ENCODE results near the gene MT1B.
A peak's percentile ranks its signal among the peaks of the same experiment; 100 is the strongest.
"Not testable (repeated sequence)": the region's sequence is repeated elsewhere in the genome, so short reads cannot be mapped to it uniquely, and the experiment has no call there.

MT1B gene

DNA sequence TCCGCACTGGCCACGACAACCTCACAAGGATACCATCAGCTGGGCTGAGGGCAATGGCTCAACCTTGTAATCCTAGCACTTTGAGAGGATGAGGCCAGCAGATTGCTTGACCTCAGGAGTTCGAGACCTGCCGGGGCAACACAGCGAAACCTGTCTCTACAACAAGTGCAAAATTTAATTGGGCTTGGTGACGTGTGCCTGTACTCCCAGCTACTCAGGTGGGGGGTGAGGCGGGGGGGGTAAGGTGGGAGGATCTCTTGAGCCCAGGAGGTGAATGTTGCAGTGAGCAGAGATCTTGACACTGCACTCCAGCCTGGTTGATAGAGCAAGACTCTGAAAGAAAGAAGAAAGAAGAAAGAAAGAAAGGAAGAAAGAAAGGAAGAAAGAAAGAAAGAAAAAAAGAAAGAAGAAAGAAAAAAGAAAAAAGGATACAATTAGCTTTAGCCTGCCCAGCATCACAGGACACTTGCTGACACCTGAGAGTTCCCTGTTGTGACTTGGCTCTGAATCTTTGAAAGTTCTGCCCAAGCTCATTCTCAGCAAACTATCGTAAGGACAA lies 31.3 kb upstream of the MT1B start:
- DNase-seq (ENCODE audit: low read depth) = no peak

DNA sequence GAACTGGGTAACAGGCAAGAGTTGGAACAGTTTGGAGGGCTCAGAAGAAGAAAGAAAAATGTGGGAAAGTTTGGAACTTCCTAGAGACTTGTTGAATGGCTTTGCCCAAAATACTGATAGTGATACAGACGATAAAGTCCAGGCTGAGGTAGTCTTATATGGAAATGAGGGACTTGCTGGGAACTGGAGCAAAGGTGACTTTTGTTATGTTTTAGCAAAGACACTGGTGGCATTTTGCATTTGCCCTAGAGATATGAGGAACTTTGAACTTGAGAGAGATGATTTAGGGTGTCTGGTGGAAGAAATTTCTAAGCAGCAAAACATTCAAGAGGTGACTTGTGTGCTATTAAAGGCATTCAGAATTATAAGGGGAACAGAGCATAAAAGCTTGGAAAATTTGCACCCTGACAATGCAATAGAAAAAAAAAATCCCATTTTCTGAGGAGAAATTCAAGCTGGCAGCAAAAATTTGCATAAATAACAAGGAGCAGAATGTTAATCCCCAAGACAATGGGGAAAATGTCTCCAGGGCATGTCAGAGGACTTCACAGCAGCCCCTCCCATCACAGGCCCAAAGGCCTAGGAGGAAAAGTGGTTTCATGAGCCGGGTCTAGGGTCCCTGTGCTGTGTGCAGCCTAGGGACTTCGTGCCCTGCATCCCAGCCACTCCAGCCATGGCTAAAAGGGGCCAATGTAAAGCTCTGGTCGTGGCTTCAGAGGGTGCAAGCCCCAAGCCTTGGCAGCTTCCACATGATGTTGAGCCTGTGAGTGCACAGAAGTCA lies 29.8 kb upstream of the MT1B start:
- DNase-seq (ENCODE audit: low read depth) = not testable (repeated sequence)

GRCh38 chr16:56623184-56623583 lies 28.5 kb upstream of the MT1B start:
- DNase-seq (ENCODE audit: low read depth) = not testable (repeated sequence)

- no peak for DNase-seq (ENCODE audit: low read depth)
These were observed 28.0 kb upstream of the MT1B start for GRCh38 chr16:56623637-56624036.

DNA sequence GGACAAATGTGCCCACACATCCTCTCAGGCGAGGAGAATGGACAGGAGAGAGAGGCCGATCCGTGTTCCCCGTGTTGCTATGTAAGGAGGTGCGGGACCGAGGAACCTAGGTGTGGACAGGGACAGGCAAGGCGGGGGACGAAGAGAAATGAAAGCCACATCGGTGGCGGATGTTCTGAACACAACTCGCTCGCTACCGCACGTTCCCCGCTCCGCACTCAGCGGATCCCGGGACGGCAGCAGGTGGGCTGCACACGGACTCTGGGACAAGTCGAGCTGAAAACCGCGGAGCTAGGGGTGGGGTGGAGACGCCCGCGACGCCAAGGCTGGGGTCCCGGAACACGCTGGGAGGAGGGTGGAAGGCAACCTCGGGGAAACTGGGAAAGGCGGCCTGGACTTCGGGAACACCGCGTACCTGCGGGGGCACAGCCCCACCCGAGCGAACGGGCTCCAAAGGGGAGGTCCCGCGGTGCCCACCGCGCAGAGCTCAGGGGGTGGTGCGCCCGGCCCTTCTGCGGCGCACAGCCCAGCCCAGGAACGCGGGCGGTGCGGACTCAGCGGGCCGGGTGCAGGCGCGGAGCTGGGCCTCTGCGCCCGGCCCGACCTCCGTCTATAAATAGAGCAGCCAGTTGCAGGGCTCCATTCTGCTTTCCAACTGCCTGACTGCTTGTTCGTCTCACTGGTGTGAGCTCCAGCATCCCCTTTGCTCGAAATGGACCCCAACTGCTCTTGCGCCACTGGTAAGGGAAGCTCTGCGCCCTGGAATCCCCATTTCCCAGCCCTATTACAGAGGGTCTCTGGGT lies 26.3 kb upstream of the MT1B start, which contains the start of gene MT1E:
MT1E (plus strand) TSS at position 642 of the 803 bp plus-strand sequence; CDS start at position 713, 71 bp downstream.
- DNase-seq (ENCODE audit: low read depth) = peak; percentile 87

GRCh38 chr16:56625943-56626654 lies 25.6 kb upstream of the MT1B start:
- peak; percentile 90 for DNase-seq (ENCODE audit: low read depth)

- no peak for DNase-seq (ENCODE audit: low read depth)
These were observed 25.0 kb upstream of the MT1B start for GRCh38 chr16:56626685-56627084.

DNA sequence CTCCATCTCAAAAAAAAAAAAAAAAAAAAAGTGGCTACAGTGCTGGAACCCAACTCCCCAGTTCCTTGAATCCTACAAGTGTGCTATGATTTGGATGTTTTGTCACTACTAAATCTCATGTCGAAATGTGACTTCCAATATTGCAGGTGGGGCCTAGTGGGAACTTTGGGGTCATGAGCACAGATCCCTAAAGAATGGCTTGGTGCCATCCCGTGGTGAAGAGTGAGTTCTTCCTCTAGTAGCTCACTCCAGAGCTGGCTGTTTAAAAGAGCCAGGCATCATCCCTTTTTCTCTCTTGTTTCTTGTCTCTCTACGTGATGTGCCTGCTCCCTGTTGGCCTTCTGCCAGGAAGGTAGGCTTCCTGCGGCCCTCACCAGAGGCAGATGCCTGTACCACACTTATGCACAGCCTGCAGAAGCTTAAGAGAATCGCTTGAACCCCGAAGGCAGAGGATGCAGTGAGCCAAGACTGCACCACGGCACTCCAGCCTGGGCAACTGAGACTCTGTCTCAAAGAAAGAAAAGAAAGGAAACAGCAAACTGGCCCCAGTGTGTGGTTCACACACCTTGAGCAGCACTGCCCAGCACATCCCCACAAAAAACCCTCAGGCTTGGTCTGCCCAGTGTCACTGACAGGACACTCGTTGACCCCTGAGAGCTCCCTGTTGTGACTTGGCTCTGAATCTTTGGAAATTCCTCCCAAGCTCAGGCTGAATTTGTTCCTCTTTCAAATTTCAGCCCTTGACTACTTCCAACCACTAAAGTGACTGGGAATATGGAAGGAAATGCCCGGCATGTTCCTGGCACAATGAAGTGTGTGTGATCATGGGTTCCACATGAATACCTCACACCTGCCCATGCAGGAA lies 23.0 kb upstream of the MT1B start:
- no peak for DNase-seq (ENCODE audit: low read depth)

DNA sequence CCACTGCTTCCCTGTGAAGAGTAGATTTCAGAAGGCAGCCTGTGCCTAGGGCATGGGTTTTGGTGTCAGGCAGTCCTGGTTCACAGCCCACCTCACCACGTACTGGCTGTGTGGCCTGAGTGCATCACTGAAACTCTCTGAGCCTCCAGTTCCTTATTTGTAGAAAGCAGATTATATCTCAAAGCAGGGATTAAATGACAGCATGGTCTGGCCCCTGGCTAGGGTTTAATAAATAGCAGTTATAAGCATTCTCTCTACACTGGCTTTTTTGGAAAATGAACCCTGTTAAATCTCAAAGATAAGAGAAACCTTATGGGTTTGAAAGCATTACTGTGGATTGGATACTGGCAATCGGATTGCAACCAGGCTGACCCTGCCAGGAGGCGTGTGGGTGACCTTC lies 22.2 kb upstream of the MT1B start:
- DNase-seq (ENCODE audit: low read depth) = no peak

- no peak for DNase-seq (ENCODE audit: low read depth)
These were observed 21.6 kb upstream of the MT1B start for GRCh38 chr16:56630134-56630533.

- no peak for DNase-seq (ENCODE audit: low read depth)
These were observed 20.5 kb upstream of the MT1B start for GRCh38 chr16:56631197-56631596.

GRCh38 chr16:56631832-56632155 lies 19.9 kb upstream of the MT1B start:
- no peak for DNase-seq (ENCODE audit: low read depth)

- peak; percentile 56 for DNase-seq (ENCODE audit: low read depth)
These were observed 19.4 kb upstream of the MT1B start, which contains the start of gene MT1M for GRCh38 chr16:56632156-56632847. TSS of gene MT1M (plus strand) at chr16:56632659. CDS start at chr16:56632732, 73 bp downstream.

- no peak for DNase-seq (ENCODE audit: low read depth)
These were observed 18.8 kb upstream of the MT1B start for GRCh38 chr16:56632848-56633365.

- no peak for DNase-seq (ENCODE audit: low read depth)
These were observed 18.2 kb upstream of the MT1B start for GRCh38 chr16:56633535-56633934.

GRCh38 chr16:56634715-56635440 lies 16.8 kb upstream of the MT1B start:
- no peak for DNase-seq (ENCODE audit: low read depth)

GRCh38 chr16:56635441-56635967 lies 16.2 kb upstream of the MT1B start:
- no peak for DNase-seq (ENCODE audit: low read depth)

- no peak for DNase-seq (ENCODE audit: low read depth)
These were observed 14.9 kb upstream of the MT1B start for GRCh38 chr16:56636616-56637413.

Measured in fibroblast of gingiva (primary cell).